OCI-LY1 (cell line): ENCODE measurements around the gene IGFBPL1.

Experiments used
- H2AFZ ChIP-seq: fragments of 200-600 bp; sonication (generic), shearing (Covaris generic); 2 replicates; pipeline ENCODE4 v1.6.0; 2014; ENCODE audit warnings: antibody characterized with exemption, mild to moderate bottlenecking, low read length
- H3F3A ChIP-seq: fragments of 200-600 bp; sonication (generic), shearing (Covaris generic); 2 replicates; pipeline ENCODE4 v1.6.0; 2014; ENCODE audit warnings: mild to moderate bottlenecking, antibody characterized with exemption, low read length, moderate library complexity; ENCODE audit not compliant: insufficient read depth
- H3K27ac ChIP-seq: fragments of 200-600 bp; sonication (generic); 2 replicates; pipeline ENCODE4 v1.5.1; 2014; ENCODE audit warnings: low read length, mixed run types, mild to moderate bottlenecking, low read depth; ENCODE audit not compliant: poor library complexity, severe bottlenecking
- H3K27me3 ChIP-seq: fragments of 200-600 bp; sonication (generic); 2 replicates; pipeline ENCODE4 v1.6.0; 2014; ENCODE audit warnings: antibody characterized with exemption, mild to moderate bottlenecking, low read length, moderate library complexity; ENCODE audit not compliant: insufficient read depth
- H3K36me3 ChIP-seq: fragments of 200-600 bp; sonication (generic); 2 replicates; pipeline ENCODE4 v1.6.1; 2014; ENCODE audit warnings: mild to moderate bottlenecking, antibody characterized with exemption, low read length, moderate library complexity, mixed read lengths; ENCODE audit not compliant: insufficient read depth
- H3K4me1 ChIP-seq: fragments of 200-600 bp; sonication (generic); 2 replicates; pipeline ENCODE4 v1.5.1; 2014; ENCODE audit warnings: mild to moderate bottlenecking, low read length, moderate library complexity; ENCODE audit not compliant: insufficient read depth, severe bottlenecking
- H3K4me2 ChIP-seq: fragments of 200-600 bp; sonication (generic), shearing (Covaris generic); 2 replicates; pipeline ENCODE4 v1.6.1; 2014; ENCODE audit warnings: low read length
- H3K4me3 ChIP-seq: fragments of 200-600 bp; sonication (generic); 2 replicates; pipeline ENCODE4 v1.5.1; 2014; ENCODE audit warnings: low read length, low read depth, mild to moderate bottlenecking, mixed read lengths; ENCODE audit not compliant: poor library complexity, severe bottlenecking
- H3K79me2 ChIP-seq: fragments of 200-600 bp; shearing (Covaris generic); 2 replicates; pipeline ENCODE4 v1.6.1; 2016; ENCODE audit warnings: mixed run types, low read length, mixed read lengths; ENCODE audit not compliant: insufficient read depth
- H3K9ac ChIP-seq: fragments of 200-600 bp; sonication (generic), shearing (Covaris generic); 2 replicates; pipeline ENCODE4 v1.6.1; 2014; ENCODE audit warnings: mild to moderate bottlenecking, low read length, mixed read lengths
- H3K9me2 ChIP-seq: fragments of 200-600 bp; sonication (generic), shearing (Covaris generic); 2 replicates; pipeline ENCODE4 v1.6.1; 2014; ENCODE audit warnings: low read depth, mild to moderate bottlenecking, low read length, mixed read lengths
- H3K9me3 ChIP-seq: fragments of 200-600 bp; shearing (Covaris generic); 2 replicates; pipeline ENCODE4 v1.6.1; 2014; ENCODE audit warnings: low read length, mixed read lengths
- H4K20me1 ChIP-seq: fragments of 200-600 bp; sonication (generic), shearing (Covaris generic); 2 replicates; pipeline ENCODE4 v1.6.0; 2016; ENCODE audit warnings: mild to moderate bottlenecking, low read length; ENCODE audit not compliant: insufficient read depth
- EZH2 ChIP-seq: fragments of 200-600 bp; sonication (generic), shearing (Covaris generic); IDR thresholded peaks from 2 replicates; pipeline ENCODE4 v1.8.0; 2017; ENCODE audit warnings: borderline replicate concordance, mixed run types, mild to moderate bottlenecking, antibody characterized with exemption, low read length, moderate library complexity, mixed read lengths
- TF ChIP-seq, protein P1 (sequence below): fragments of 200-600 bp; sonication (generic), shearing (Covaris generic); IDR thresholded peaks from 2 replicates; pipeline ENCODE4 v1.5.1; 2017; ENCODE audit warnings: mild to moderate bottlenecking, antibody characterized with exemption, low read length, moderate library complexity, mixed read lengths

The IGFBPL1 gene

DNA sequence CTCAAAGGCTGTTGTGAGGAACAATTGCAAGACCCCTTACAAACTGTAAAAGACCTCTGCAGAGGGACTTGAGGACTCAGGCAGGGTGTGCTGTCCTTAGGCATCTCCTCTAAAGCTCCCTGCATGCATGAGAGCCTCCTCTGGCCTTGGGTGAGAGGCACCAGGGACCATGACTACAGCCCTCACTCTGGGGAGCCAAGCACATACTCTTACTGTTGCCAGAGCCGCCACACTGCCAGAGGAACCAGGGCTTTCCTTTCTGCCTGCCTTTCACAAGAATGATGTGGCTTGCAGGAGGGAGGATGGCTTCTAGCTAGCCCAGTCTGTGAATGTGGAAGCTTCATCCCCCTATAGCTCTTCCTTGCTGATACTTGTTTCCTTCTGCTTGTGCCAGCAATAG, 5.9 kb downstream of the IGFBPL1 start:
- no peaks in the 10 kb centered on the region for H3K4me1 ChIP-seq
- H3K9me2 ChIP-seq, result no peaks in the 10 kb centered on the region
- no peak overlapping the region for H3K9ac ChIP-seq
- H3K4me2 ChIP-seq, result no peak overlapping the region
- H3K27me3 ChIP-seq, result no peaks in the 10 kb centered on the region; the same call in 1 of the 2 replicates
- no peaks in the 10 kb centered on the region for H4K20me1 ChIP-seq
- no peaks in the 10 kb centered on the region for H3F3A ChIP-seq
- no peak overlapping the region for H2AFZ ChIP-seq
- no peak for TF ChIP-seq EZH2
- TF ChIP-seq, protein P1, sequence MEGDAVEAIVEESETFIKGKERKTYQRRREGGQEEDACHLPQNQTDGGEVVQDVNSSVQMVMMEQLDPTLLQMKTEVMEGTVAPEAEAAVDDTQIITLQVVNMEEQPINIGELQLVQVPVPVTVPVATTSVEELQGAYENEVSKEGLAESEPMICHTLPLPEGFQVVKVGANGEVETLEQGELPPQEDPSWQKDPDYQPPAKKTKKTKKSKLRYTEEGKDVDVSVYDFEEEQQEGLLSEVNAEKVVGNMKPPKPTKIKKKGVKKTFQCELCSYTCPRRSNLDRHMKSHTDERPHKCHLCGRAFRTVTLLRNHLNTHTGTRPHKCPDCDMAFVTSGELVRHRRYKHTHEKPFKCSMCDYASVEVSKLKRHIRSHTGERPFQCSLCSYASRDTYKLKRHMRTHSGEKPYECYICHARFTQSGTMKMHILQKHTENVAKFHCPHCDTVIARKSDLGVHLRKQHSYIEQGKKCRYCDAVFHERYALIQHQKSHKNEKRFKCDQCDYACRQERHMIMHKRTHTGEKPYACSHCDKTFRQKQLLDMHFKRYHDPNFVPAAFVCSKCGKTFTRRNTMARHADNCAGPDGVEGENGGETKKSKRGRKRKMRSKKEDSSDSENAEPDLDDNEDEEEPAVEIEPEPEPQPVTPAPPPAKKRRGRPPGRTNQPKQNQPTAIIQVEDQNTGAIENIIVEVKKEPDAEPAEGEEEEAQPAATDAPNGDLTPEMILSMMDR, result no peak
- no peaks in the 10 kb centered on the region for H3K36me3 ChIP-seq
- H3K9me3 ChIP-seq, result no peaks in the 10 kb centered on the region
- H3K27ac ChIP-seq, result no peak overlapping the region
- H3K4me3 ChIP-seq, result no peak overlapping the region
- H3K79me2 ChIP-seq, result no peaks in the 10 kb centered on the region

DNA sequence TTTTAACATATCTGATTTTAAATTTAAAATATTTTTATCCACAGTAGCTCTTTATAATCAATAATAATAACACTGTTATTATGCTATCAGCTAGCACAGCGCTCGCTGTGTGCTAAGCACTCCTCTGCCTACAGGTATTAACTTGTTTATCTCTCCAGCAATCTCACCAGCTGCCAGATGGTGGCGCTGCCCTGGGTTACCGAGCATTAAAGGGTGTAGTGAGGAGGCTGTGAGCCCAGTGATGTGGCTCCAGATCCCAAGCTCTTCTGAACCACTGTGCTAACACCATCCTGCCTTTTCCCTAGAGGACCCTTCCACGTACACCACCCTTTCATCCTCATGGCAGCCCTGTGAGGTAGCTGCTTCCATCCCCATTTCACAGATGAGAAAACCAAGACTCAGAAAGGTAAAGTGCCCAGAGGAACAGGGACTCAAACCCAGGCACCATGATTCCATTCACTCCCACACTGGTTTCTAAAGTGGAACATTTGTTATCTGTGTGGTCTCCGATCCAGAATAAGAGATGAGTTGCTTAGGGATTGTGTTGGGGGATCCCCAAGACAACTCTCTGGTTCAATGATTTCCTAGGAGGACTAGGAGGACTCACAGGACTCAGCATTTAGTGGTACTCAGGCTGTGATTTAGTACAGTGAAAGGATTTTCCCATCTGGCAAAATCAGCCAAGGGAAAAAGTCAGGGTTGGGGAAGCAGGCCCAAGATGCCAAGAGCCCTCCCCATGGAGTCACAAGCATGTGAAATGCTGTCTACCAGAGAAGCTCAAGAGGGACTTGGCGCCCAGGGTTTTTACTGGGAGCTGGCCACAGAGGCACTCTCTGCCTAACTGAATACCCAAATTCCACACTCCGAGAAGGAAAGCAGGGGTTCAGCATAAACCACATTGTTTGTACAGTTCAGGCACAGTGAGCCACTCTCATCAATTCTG, 7.0 kb downstream of the IGFBPL1 start:
- TF ChIP-seq EZH2, result no peak
- TF ChIP-seq, protein P1, result peak; percentile 65
- H3K36me3 ChIP-seq, result no peaks in the 10 kb centered on the region
- no peak overlapping the region for H3K27ac ChIP-seq
- H3K4me3 ChIP-seq, result no peak overlapping the region
- H3K79me2 ChIP-seq, result no peaks in the 10 kb centered on the region
- H3F3A ChIP-seq, result no peaks in the 10 kb centered on the region
- H3K27me3 ChIP-seq, result no peaks in the 10 kb centered on the region
- no peaks in the 10 kb centered on the region for H3K9me2 ChIP-seq
- no peaks in the 10 kb centered on the region for H4K20me1 ChIP-seq
- H3K4me2 ChIP-seq, result no peak overlapping the region
- H2AFZ ChIP-seq, result no peak overlapping the region
- H3K4me1 ChIP-seq, result no peaks in the 10 kb centered on the region
- H3K9ac ChIP-seq, result no peak overlapping the region
- no peaks in the 10 kb centered on the region for H3K9me3 ChIP-seq

DNA sequence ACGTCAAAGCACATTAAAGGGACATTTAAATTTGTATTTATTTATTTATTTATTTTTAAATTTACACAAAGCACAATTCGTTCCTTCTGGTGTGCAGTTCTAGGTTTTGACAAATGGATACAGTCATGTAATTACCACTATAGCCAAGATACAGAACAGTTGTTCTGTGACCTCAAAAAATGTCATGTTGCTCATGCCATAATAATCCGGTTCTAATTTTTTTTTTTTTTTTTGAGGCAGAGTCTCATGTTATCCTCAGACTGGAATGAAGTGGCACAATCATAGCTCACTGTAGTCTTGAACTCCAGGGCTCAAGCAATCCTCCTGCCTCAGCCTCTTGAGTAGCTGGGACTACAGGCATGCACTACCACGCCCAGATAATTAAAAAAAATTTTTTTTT, 7.8 kb downstream of the IGFBPL1 start:
- Histone ChIP-seq H3K4me3 (no peak overlapping the region), H3K4me2 (no peak overlapping the region), H3K79me2 (no peaks in the 10 kb centered on the region), H3K9me3 (no peaks in the 10 kb centered on the region), H3K27me3 (no peaks in the 10 kb centered on the region), H3K36me3 (no peaks in the 10 kb centered on the region), H3K4me1 (no peaks in the 10 kb centered on the region), H3K9me2 (no peaks in the 10 kb centered on the region), H3F3A (no peaks in the 10 kb centered on the region), H3K27ac (no peak overlapping the region), H2AFZ (no peak overlapping the region), H4K20me1 (no peaks in the 10 kb centered on the region), H3K9ac (no peak overlapping the region)
- TF ChIP-seq EZH2, result no peak
- TF ChIP-seq, protein P1, result no peak
